Stimulated activated CD8-positive, alpha-beta memory T cell treated with anti-CD3 and anti-CD28 coated beads, Interleukin-12 subunit alpha, Interleukin-12 subunit beta, amount 100 ng/mL, for 1 hour (primary cell): Measurements from ENCODE around the gene PKHD1.
"Not testable (repeated sequence)": the region's sequence is repeated elsewhere in the genome, so short reads cannot be mapped to it uniquely, and the experiment has no call there.

ENCODE experiments used
- DNase-seq: peaks from one replicate; pipeline ENCODE4 v3.0.0-alpha.2; 2020; ENCODE audit warnings: low read depth

The PKHD1 gene

DNA sequence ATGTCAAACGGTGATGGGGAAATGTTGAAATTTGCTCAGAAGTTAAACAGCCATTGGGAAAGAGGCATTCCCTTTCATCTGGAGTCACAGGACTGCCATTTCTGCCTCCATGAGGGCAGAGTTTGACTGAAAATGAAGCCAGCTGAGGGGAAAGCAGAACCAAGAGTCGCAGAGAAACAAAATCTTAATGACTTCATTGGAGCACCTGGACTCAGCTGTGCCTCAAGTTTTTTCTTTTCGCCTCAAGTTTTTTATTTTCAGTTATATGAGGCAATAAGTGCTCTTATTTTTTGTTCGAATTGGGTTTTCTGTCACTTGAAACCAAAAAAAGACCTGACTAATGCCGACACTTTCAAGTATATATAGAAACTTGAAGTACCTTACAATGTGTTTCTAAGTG lies 161.3 kb downstream of the PKHD1 start:
- no peak for DNase-seq

DNA sequence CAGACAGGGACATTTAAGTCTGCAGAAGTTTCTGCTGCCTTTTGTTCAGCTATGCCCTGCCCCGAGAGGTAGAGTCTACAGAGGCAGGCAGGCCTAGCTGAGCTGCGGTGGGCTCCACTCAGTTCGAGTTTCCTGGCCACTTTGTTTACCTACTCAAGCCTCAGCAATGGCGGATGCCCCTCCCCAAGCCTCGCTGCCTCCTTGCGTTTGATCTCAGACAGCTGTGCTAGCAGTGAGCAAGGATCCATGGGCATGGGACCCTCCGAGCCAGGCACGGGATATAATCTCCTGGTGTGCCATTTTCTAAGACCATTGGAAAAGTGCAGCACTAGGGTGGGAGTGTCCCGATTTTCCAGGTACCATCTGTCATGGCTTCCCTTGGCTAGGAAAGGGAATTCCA lies 164.9 kb downstream of the PKHD1 start:
- DNase-seq, result not testable (repeated sequence)

GRCh38 chr6:51918347-51918746 lies 169.1 kb downstream of the PKHD1 start:
- not testable (repeated sequence) for DNase-seq

GRCh38 chr6:51915098-51915497 lies 172.3 kb downstream of the PKHD1 start:
- no peak for DNase-seq

- DNase-seq, result no peak
Measured at GRCh38 chr6:51913265-51913664, 174.1 kb downstream of the PKHD1 start.

- DNase-seq, result no peak
Measured at GRCh38 chr6:51910851-51911250, 176.6 kb downstream of the PKHD1 start.

- no peak for DNase-seq
Measured at GRCh38 chr6:51908243-51908642, 179.2 kb downstream of the PKHD1 start.

GRCh38 chr6:51901766-51902764 lies 185.3 kb downstream of the PKHD1 start:
- no peak for DNase-seq

- no peak for DNase-seq
Measured at GRCh38 chr6:51893366-51893765, 194.0 kb downstream of the PKHD1 start.

- DNase-seq, result no peak
Measured at GRCh38 chr6:51892750-51893149, 194.7 kb downstream of the PKHD1 start.

- no peak for DNase-seq
Measured at GRCh38 chr6:51892339-51892738, 195.1 kb downstream of the PKHD1 start.

GRCh38 chr6:51891784-51892183 lies 195.6 kb downstream of the PKHD1 start:
- DNase-seq, result no peak

GRCh38 chr6:51887859-51888258 lies 199.6 kb downstream of the PKHD1 start:
- no peak for DNase-seq

DNA sequence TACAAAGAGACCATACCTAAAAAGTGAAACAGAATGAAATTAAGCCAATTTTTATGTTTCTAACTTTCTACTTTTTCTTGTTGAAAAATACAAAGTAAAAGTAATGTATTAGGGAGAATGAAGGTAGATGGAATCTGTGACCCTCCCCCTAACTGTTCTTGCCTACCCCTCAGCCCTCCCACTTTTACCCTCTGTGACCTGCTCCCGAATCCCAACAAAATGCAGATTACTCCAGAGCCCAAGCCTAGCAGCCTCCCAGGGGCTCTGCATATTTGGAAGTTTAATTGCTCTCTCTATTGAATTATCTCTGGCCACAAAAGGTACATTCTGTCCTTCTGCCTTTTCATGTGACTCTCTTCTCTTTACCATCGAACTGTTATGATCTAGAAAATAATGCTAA lies 201.5 kb downstream of the PKHD1 start:
- no peak for DNase-seq

GRCh38 chr6:51868591-51869355 lies 218.6 kb downstream of the PKHD1 start:
- no peak for DNase-seq

DNA sequence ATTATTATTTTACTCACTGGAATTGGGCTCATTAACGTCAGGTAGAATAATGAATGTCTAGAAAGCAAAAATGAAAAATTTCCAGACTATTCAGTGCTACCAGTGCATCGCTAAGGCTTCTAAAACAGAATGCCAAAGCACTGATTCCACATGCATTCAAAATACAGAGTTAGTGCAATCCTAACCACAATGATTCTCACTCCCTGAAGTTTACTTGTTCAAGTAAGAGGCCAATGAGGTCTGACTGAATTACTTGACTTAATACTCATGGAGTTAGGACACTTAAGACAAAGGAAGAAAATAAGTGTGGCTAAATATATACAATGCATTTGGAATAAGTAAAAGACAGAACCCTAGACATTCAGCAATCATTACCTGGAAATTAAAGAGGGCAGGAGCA lies 220.5 kb downstream of the PKHD1 start:
- no peak for DNase-seq

DNA sequence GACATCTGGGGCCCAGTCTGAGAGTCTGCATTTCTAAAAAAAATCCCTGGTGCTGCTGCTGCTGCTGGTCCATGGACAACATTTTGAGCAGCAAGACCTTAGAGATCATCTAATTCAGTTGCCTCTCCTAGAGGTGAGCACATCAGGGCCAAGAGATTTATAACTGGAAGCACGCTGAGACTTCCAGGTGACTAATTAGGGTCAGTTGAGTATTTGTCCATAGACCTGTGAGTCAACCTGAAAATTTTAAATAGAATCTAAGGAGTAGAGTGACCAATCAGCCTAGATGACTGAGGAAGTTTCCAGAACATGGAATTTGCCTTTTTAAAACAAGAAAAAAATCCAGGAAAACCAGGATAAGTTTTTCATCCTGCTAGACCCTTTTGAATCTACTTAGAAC lies 221.4 kb downstream of the PKHD1 start:
- no peak for DNase-seq

- DNase-seq, result no peak
Measured at GRCh38 chr6:51865176-51865575, 222.2 kb downstream of the PKHD1 start.

GRCh38 chr6:51857134-51857533 lies 230.3 kb downstream of the PKHD1 start:
- DNase-seq, result no peak

- no peak for DNase-seq
Measured at GRCh38 chr6:51856508-51856907, 230.9 kb downstream of the PKHD1 start.

- no peak for DNase-seq
Measured at GRCh38 chr6:51855310-51856082, 231.9 kb downstream of the PKHD1 start.

DNA sequence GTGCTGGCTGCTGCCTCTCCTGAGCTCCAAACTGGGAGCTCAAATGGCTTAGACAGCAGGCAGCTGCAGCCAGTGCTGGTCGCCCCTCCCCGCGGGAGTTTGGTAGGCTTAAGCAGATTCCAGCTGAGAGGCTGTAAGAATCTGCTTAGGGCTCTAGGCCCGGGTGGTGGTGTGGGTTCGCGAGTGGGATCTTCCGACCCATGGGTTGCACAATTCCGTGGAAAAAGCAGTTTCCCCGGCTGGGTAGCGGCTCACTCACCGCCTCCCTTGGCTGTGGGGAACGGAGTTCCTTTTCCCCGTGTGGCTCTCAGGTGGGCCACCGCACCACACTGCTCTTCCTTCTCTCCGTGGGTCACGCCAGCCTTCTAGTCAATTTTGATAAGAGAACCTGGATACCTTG lies 232.5 kb downstream of the PKHD1 start:
- no peak for DNase-seq
